AG04450 (cell line): ENCODE data around the gene XRCC5. TPM values are rescaled to one million over a fixed set of nuclear protein-coding genes. Genes with fewer than 3 reads are reported as not detected.

Experiments used
- CTCF ChIA-PET: fragments of 300-600, 350-600 bp; formaldehyde crosslinking; extraction: SDS; loops from one replicate; lab custom pipeline; 2022; ENCODE audit warnings: antibody characterized with exemption, inconsistent platforms; lab: Charles Lee
- POLR2A ChIA-PET: fragments of 350-600 bp; formaldehyde crosslinking; extraction: SDS; loops from one replicate; lab custom pipeline; 2021; ENCODE audit warnings: antibody characterized with exemption, inconsistent platforms; lab: Yijun Ruan, JAX
- DNase-seq: peaks from one replicate; pipeline ENCODE4 v3.0.0-alpha.2; 2011; ENCODE audit warnings: low read depth, low spot score
- H3K27ac ChIP-seq: one replicate; pipeline ENCODE4 v1.5.1; 2012; ENCODE audit warnings: low read depth, low read length, control low read depth
- H3K27me3 ChIP-seq: one replicate; pipeline ENCODE4 v1.6.0; 2012; ENCODE audit warnings: low read length; ENCODE audit not compliant: control insufficient read depth, insufficient read depth
- H3K4me3 ChIP-seq: 2 replicates; pipeline ENCODE4 v1.5.1; 2011; ENCODE audit warnings: mild to moderate bottlenecking, low read depth, low read length, control low read depth
- H3K9me3 ChIP-seq: 2 replicates; pipeline ENCODE4 v1.5.1; 2012; ENCODE audit warnings: low read length; ENCODE audit not compliant: control insufficient read depth, insufficient read depth
- CTCF ChIP-seq: IDR thresholded peaks from 2 replicates; pipeline ENCODE4 v1.5.1; 2011; ENCODE audit warnings: low read depth, low read length, control low read depth, inconsistent platforms
- polyA plus RNA-seq: library from polyadenylated mRNA; depleted of rRNA; stranded (reverse); fragments of >200 nt; gene quantifications from 2 replicates; pipeline ENCODE4 v1.2.3, GENCODE V29; 2011

Gene XRCC5
- polyA plus RNA-seq, 1 experiment, result 471 TPM

GRCh38 chr2:216188559-216188850 is 79.4 kb downstream of the XRCC5 start:
- no peak overlapping the region for H3K27ac ChIP-seq
- no peaks in the 10 kb centered on the region for H3K27me3 ChIP-seq
- no peak for DNase-seq
- ChIA-PET CTCF (interaction anchor here (1.2 kb wide), 1 partner anchor 74 kb away, joined by 3 read pairs; no protein-coding TSS in a partner anchor), POLR2A (no interaction called here)
- no peaks in the 10 kb centered on the region for H3K9me3 ChIP-seq
- TF ChIP-seq CTCF, result no peak
- H3K4me3 ChIP-seq, result no peak overlapping the region

GRCh38 chr2:216188956-216189355 is 79.8 kb downstream of the XRCC5 start:
- DNase-seq, result no peak
- CTCF ChIA-PET, result interaction anchor here (1.2 to 1.6 kb wide), 2 partner anchors 75 to 216 kb away, joined by 3 read pairs; no protein-coding TSS in a partner anchor
- H3K27ac ChIP-seq, result no peak overlapping the region
- POLR2A ChIA-PET, result no interaction called here
- H3K4me3 ChIP-seq, result no peak overlapping the region
- H3K27me3 ChIP-seq, result no peaks in the 10 kb centered on the region
- TF ChIP-seq CTCF, result no peak
- no peaks in the 10 kb centered on the region for H3K9me3 ChIP-seq

GRCh38 chr2:216189410-216189809 is 80.3 kb downstream of the XRCC5 start:
- no peaks in the 10 kb centered on the region for H3K9me3 ChIP-seq
- no peak for TF ChIP-seq CTCF
- ChIA-PET POLR2A (no interaction called here), CTCF (interaction anchor here (1.6 kb wide), 1 partner anchor 215 kb away, joined by 3 read pairs; no protein-coding TSS in a partner anchor)
- no peak overlapping the region for H3K4me3 ChIP-seq
- H3K27me3 ChIP-seq, result no peaks in the 10 kb centered on the region
- no peak for DNase-seq
- no peak overlapping the region for H3K27ac ChIP-seq

GRCh38 chr2:216192181-216192580 is 83.0 kb downstream of the XRCC5 start:
- ChIA-PET CTCF (no interaction called here), POLR2A (no interaction called here)
- DNase-seq, result no peak
- TF ChIP-seq CTCF, result no peak
- Histone ChIP-seq H3K27ac (no peak overlapping the region), H3K27me3 (no peaks in the 10 kb centered on the region), H3K9me3 (no peaks in the 10 kb centered on the region), H3K4me3 (no peak overlapping the region)

GRCh38 chr2:216192931-216193330 is 83.8 kb downstream of the XRCC5 start:
- Histone ChIP-seq H3K4me3 (no peak overlapping the region), H3K27me3 (no peaks in the 10 kb centered on the region), H3K9me3 (no peaks in the 10 kb centered on the region), H3K27ac (no peak overlapping the region)
- DNase-seq, result no peak
- ChIA-PET CTCF (no interaction called here), POLR2A (no interaction called here)
- no peak for TF ChIP-seq CTCF
